ENCODE results near the gene UBXN10.

Gene UBXN10

DNA sequence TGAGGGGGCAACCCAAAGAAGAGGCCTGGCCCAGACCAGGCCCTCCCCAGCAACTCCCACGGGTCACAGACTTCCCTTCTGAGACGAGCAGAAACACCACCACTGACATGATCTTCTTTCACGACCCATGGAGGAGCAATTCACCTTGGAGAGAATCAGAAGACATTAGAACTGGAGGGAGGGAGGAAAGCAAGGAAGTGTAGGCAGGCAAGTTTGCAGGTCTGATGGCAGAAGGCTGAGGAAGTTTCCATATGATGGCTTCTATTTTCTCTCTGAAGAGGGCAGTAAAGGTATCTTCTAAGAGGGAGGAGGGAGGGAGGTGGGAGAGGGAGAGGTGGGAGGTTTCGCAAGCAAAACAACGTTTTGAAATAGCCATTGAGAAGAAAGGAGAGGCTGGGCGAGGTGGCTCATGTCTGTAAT lies 1.4 kb upstream of the UBXN10 start:
- no peak for DNase-seq

GRCh38 chr1:20184997-20185833 lies 681 bp upstream of the UBXN10 start:
- no peak for DNase-seq

- DNase-seq, result no peak
Observed at GRCh38 chr1:20187103-20187812, 1.4 kb downstream of the UBXN10 start.

DNA sequence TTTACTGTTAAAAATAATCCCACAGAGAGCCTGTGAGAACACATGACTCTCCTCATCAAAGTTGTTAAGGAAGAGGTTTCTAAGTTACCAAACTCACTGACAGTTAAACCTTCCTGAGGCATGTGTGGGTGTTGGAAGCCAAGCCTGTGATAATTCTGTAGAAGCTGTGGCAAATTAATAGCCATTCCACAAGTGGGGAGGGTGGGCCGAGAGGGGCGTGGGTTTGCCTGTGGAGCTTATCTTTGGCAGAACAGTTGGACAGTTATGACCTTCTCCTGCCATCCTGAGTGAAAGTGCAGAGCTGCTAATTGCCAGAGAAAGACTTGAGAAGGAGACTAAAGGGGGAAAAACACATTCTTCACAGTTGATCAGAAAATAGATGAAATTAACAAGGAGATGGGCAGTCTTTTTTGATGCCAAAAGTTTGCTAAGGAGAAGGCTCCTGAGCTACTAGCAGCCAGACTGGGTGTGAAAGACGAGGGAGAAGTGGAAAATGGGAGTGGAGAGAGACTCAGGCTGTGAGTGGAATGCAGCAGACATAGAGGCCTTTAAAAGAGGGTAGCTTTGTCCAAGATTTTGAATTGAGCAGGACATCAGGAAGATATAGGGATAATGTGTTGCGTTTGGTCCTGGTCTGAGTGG lies 2.0 kb downstream of the UBXN10 start:
- no peak for DNase-seq

- DNase-seq, result no peak
Observed at GRCh38 chr1:20188455-20188817, 2.5 kb downstream of the UBXN10 start.

DNA sequence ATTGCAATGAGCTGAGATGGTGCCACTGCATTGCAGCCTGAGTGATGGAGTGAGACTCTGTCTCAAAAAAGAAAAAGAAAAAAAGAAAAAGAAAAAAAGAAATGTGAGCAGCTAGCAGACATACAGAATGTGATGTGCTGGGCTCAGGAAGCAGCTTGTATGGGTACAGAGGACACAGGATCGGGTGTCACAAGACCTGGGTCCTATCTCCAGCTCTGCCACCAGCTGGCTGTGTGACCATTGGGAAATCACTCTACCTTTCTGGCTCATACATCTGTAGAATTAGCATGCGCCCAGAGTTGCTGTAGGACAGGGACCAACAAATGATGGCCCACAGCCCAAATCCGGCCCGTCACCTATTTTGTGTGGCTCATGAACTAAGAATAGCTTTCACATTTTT lies 3.8 kb downstream of the UBXN10 start:
- no peak for DNase-seq

DNA sequence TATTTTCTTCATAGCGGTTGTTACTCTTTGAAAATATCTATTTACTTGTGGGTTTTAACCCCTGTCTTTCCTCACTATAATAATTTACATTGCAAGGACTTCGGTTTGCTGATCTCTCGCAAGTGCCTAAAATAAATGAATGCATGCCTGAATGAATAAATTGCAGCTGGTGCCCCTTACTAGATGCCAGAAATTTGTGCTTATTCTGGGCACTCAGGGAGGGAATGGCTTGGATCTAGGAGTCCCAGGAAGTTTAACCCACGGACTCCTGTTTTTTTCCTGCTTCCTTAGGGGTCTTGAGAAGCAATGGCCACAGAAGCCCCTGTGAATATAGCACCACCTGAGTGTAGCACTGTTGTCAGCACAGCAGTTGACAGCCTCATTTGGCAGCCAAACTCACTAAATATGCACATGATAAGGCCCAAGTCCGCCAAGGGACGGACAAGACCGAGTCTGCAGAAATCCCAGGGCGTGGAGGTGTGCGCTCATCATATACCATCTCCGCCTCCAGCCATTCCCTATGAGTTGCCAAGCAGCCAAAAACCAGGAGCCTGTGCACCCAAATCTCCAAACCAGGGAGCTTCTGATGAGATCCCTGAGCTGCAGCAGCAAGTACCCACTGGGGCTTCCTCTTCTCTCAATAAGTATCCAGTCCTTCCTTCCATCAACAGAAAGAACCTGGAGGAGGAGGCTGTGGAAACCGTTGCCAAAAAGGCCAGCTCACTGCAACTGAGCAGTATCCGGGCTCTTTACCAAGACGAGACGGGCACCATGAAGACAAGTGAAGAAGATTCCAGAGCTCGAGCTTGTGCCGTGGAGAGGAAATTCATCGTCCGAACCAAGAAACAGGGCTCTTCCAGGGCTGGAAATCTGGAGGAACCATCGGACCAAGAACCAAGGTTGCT lies 4.6 kb downstream of the UBXN10 start:
- no peak for DNase-seq

DNA sequence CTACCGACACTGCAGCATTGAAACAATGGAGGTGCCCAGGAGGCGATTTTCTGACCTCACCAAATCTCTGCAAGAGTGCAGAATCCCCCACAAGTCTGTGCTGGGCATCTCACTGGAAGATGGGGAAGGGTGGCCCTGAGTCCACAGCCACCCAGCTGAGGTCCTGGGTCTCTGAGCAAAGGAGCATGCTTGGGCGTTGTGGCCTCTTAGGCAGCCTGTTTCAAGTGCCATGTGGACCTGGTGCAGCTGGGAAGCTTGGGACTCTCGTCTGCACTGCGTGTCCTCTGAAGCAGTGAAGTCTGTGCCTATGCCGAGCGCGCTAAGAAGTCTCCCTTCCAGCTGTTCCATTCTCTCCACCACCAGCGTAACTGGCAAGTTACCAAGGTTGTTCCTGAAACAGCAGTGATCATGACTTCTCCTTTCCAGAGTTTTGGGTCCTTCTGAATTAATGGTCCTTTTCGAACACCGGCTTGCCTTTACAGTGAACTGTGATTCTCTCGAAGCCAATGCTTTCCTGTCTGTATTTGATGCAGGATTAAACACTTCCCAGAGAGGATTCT lies 5.5 kb downstream of the UBXN10 start:
- no peak for DNase-seq

GRCh38 chr1:20192364-20192763 lies 6.5 kb downstream of the UBXN10 start:
- no peak for DNase-seq

DNA sequence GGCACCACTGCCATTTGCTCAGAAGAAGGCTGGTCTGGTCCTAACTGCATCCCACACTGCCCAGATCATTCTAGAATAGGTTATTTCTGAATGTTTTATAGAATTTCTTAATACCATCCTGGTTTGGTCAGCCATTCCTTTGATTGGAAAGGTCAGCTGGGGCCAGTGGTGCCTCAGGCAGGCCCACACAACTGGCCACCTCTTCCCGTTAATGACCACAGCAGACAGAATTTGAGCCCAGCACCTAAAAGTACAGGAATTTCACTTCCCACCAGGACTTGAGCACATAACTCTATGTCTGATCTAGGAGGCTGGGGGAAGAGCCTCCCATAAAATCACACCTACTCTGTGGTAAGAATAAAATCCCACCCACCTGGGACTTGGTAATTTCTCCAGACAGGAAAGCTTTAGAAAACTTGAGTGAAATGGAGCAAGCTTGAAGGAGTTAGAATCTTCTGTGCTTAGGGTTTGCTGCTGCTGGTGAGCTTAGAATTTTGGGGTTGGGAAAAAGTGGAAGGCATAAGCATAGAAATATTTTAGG lies 7.0 kb downstream of the UBXN10 start:
- DNase-seq, result no peak

GRCh38 chr1:20194224-20194623 lies 8.3 kb downstream of the UBXN10 start:
- DNase-seq, result no peak

DNA sequence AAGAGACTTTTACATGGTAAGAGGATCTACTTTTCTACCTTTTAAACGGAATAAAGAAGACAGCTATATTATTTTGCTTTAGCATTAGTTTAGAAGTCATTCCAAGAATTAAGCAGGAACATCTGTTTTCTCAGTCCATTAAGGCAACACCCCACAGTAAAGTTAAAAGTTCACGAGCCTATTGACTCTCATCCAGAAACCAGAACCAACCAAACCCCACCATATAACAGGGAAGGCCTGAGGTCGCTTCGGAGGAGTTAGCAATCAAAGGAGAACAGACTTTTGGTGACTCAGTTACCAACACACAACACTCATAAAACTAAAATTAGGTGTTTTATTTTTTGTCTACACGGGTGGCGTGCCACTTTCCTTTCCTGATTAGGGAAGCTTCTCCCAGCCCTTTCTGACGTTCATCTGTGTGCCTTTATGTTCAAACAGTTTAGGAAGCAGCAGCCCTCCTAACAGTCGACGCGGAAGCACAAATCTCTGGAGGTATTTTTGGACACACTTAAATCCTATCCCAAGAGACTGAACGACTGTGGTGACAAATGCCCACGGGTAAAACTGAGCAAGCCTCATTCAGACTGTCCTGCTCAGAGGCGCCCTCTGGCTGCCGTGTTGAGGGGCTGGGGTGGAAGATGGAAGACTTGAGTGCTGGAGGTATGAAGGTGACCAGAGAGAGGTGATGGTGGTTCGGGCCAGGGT lies 9.0 kb downstream of the UBXN10 start:
- peak; percentile 20 for DNase-seq

- no peak for DNase-seq
Observed at GRCh38 chr1:20195462-20195780, 9.5 kb downstream of the UBXN10 start.

- no peak for DNase-seq
Observed at GRCh38 chr1:20197329-20197791, 11.5 kb downstream of the UBXN10 start.

GRCh38 chr1:20198296-20198695 lies 12.4 kb downstream of the UBXN10 start:
- no peak for DNase-seq

DNA sequence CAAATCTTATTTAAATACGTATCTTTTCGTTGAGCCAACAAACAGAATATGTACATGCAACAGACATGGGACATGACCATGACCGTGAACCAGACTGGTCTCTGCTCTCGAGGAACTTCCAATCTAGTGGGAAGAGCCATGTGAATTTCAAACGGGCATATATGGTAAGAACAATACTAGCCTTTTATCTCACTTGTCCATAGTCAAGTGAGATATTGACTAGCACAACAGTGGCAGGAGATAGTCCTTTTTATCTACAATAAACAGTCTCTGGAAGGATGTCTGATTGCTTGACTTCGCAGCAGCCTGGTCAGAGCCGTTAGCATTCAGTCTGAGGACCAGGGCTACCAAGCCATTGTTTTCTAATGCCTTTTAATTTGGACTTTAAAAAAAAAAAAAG lies 13.0 kb downstream of the UBXN10 start:
- no peak for DNase-seq

DNA sequence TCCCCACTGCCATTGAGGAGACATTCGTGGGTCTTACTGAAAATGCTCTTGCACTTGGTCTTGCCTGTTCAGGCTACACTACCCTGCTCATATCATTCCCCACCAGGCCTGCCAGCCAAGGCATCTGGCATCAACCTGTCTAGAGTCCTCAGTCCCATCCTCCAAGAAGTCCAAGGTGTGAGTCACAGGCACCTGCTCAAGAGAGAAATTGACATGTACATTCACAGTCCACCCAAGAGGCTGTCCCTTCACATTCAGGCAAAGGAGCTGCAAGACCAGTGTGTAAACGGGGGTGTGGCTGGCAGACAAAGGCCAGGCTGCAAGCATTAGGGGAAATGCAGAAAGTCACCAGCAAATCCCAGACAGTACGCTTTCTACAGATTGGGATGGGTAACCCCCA lies 13.5 kb downstream of the UBXN10 start:
- no peak for DNase-seq

GRCh38 chr1:20199840-20200239 lies 13.9 kb downstream of the UBXN10 start:
- no peak for DNase-seq

DNA sequence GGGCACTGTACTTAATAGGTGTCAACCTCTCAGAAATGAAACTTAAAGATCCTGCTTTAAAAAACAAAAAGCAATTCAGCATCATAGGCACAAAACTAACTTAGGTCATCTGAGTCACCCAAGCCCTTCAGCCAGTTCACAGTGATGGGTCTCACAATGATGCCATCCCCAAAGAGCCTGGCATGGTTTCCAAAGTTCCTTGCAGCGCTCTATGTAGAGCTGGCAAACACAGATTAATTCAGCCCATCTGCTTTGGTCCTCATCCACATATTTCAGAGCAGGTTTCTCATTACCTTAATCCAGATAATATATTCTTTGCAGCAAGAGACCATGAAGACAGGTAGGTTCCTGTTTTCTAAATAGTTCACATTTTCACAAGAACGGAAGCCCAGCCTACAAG lies 15.1 kb downstream of the UBXN10 start:
- no peak for DNase-seq

- DNase-seq, result no peak
Observed at GRCh38 chr1:20202166-20202565, 16.3 kb downstream of the UBXN10 start.

DNA sequence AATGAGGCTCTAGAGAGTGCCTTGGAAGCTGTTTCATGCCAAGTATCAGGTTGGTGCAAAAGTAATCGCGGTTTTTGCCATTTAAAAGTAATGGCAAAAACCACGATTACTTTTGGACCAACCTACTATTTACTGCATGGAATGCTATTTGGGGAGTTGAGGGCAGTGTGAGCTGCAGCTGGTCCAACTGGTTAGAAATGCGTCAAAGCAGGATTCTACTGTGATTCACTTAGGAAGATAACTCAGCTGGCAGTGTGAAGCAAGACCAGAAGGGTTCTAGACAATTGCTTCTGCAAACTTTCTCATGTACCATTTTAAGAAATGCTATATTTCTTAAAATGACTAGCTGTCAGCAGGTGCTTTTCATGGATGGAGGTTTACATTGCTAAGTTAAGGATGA lies 21.6 kb downstream of the UBXN10 start:
- no peak for DNase-seq

DNA sequence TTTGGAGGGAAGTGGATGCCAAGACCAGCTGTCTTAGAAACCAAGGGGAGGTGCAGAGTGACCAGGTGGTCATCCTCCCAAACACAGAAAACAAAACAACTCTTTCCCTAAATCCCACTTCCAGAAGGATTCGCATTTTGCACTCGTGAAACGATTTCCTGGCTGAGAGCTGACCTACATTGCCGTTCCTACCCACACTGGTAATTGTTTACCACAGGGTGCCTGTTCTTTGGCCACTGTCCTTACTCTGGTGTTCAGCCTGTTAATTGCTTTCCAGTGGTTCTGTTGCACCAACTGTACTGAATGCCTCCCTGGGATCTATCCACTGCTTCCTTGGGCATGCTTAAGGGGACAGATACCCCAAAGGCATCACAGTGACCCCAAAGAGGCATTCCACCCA lies 23.6 kb downstream of the UBXN10 start:
- no peak for DNase-seq

All from activated gamma-delta T cell (primary cell).